Measurements from ENCODE around the gene SPATA4.
"Not testable (repeated sequence)": the region's sequence is repeated elsewhere in the genome, so short reads cannot be mapped to it uniquely, and the experiment has no call there.

The SPATA4 gene

GRCh38 chr4:176195184-176195978, at the start of gene SPATA4:
Gene SPATA4, minus strand, starts transcription at chr4:176195585. Its CDS starts 23 bp downstream, at chr4:176195562.
- DNase-seq = peak; percentile 81 to 88

GRCh38 chr4:176242764-176243347, 47.5 kb upstream of the SPATA4 start:
- DNase-seq = no peak

GRCh38 chr4:176241703-176242102, 46.3 kb upstream of the SPATA4 start:
- DNase-seq = no peak

GRCh38 chr4:176238826-176239225, 43.4 kb upstream of the SPATA4 start:
- no peak for DNase-seq

GRCh38 chr4:176238157-176238610, 42.8 kb upstream of the SPATA4 start:
- no peak for DNase-seq

- DNase-seq = peak; percentile 35 to 46
Observed at GRCh38 chr4:176236946-176237345, 41.6 kb upstream of the SPATA4 start.

- no peak for DNase-seq
Observed at GRCh38 chr4:176230836-176231235, 35.5 kb upstream of the SPATA4 start.

- no peak for DNase-seq
Observed at GRCh38 chr4:176229645-176230044, 34.3 kb upstream of the SPATA4 start.

GRCh38 chr4:176226736-176227135, 31.4 kb upstream of the SPATA4 start:
- DNase-seq = no peak

- DNase-seq = no peak
Observed at GRCh38 chr4:176223561-176223960, 28.2 kb upstream of the SPATA4 start.

- no peak for DNase-seq
Observed at GRCh38 chr4:176222149-176222548, 26.8 kb upstream of the SPATA4 start.

GRCh38 chr4:176217510-176217909, 22.1 kb upstream of the SPATA4 start:
- no peak for DNase-seq

GRCh38 chr4:176212351-176212750, 17.0 kb upstream of the SPATA4 start:
- DNase-seq = not testable (repeated sequence)

GRCh38 chr4:176210579-176211296, 15.4 kb upstream of the SPATA4 start:
- no peak for DNase-seq

GRCh38 chr4:176210101-176210500, 14.7 kb upstream of the SPATA4 start:
- no peak for DNase-seq

GRCh38 chr4:176209535-176209934, 14.2 kb upstream of the SPATA4 start:
- DNase-seq = no peak

- DNase-seq = peak; percentile 20 to 38
Observed at GRCh38 chr4:176207839-176208238, 12.5 kb upstream of the SPATA4 start.

GRCh38 chr4:176205299-176205698, 9.9 kb upstream of the SPATA4 start:
- DNase-seq = no peak

GRCh38 chr4:176198316-176198903, 3.0 kb upstream of the SPATA4 start:
- peak in 1 of 2 experiments; percentile 16 for DNase-seq

GRCh38 chr4:176193938-176194337, 1.4 kb downstream of the SPATA4 start:
- DNase-seq = no peak

- no peak for DNase-seq
Observed at GRCh38 chr4:176193126-176193525, 2.3 kb downstream of the SPATA4 start.

- no peak for DNase-seq
Observed at GRCh38 chr4:176191974-176192373, 3.4 kb downstream of the SPATA4 start.
